HCT116 (cell line): ENCODE measurements around the gene ELOA. TPM values are rescaled to one million over a fixed set of nuclear protein-coding genes. Genes with fewer than 3 reads are reported as not detected.

Experiments
- ATAC-seq: fragments of 200-7000 bp; cut with Tn5 transposase; 2 replicates; pipeline ENCODE4 v1.9.1; 2020; ENCODE audit warnings: mild to moderate bottlenecking, moderate library complexity
- BruUV-seq: library from RNA; stranded (reverse); fragments of 400-500 nt; replicated peaks from 2 replicates; lab custom pipeline; 2021; lab: Mats Ljungman, UMichigan
- CTCF ChIA-PET: fragments of 300-600 bp; sonication (Branson Sonifier 250); formaldehyde crosslinking; loops from one replicate; lab custom pipeline; 2021; ENCODE audit warnings: antibody characterized with exemption; lab: Charles Lee
- POLR2A ChIA-PET: fragments of 300-600, 350-600 bp; sonication (Branson Sonifier 250); formaldehyde crosslinking; loops from one replicate; lab custom pipeline; 2021; ENCODE audit warnings: antibody characterized with exemption; lab: Charles Lee
- RAD21 ChIA-PET, 2 experiments: fragments of 300-600 bp; sonication (Branson Sonifier 250); formaldehyde crosslinking; loops; one replicate each; lab custom pipeline; 2023; ENCODE audit warnings: low total read pairs in 2 of 2; ENCODE audit not compliant: uncharacterized antibody in 2 of 2, unreplicated experiment in 2 of 2, low non-redundant PET in 1 of 2; lab: Charles Lee
- DNase-seq: peaks from one replicate; pipeline ENCODE4 v3.0.0-alpha.2; 2010; ENCODE audit warnings: low read depth, low spot score
- H2AFZ ChIP-seq: fragments of 200-600 bp; shearing (Covaris generic), sonication (generic); 2 replicates; pipeline ENCODE4 v1.6.1; 2017; ENCODE audit warnings: low read depth, mixed run types, mixed read lengths, antibody characterized with exemption, low read length; ENCODE audit not compliant: poor library complexity, severe bottlenecking
- H3K27ac ChIP-seq: 2 replicates; pipeline ENCODE4 v1.5.1; 2012; ENCODE audit warnings: low read depth, low read length
- H3K27me3 ChIP-seq: fragments of 200-600 bp; sonication (generic); 2 replicates; pipeline ENCODE4 v1.6.1; 2016; ENCODE audit warnings: mixed run types, low read length, mixed read lengths; ENCODE audit not compliant: insufficient read depth
- H3K36me3 ChIP-seq, 2 experiments: fragments of 200-500 bp in 1 of 2; fragments of 200-600 bp in 1 of 2; sonication (Bioruptor generic) in 1 of 2; sonication (generic) in 1 of 2; 2 replicates each; pipeline versions ENCODE4 v1.5.1 to v1.6.1; 2014 to 2016; ENCODE audit warnings: low read length in 2 of 2, inconsistent platforms in 1 of 2, mixed read lengths in 1 of 2, mixed run types in 1 of 2; ENCODE audit not compliant: insufficient read depth in 2 of 2, control insufficient read depth in 1 of 2
- H3K4me1 ChIP-seq, 2 experiments: fragments of 200-600 bp in 1 of 2; sonication (generic) in 1 of 2; 2 replicates each; pipeline versions ENCODE4 v1.5.1 to v1.6.1; 2012 to 2017; ENCODE audit warnings: low read length in 2 of 2, inconsistent platforms in 1 of 2, mild to moderate bottlenecking in 1 of 2, mixed read lengths in 1 of 2, mixed run types in 1 of 2, moderate library complexity in 1 of 2; ENCODE audit not compliant: insufficient read depth in 2 of 2, control insufficient read depth in 1 of 2
- H3K4me2 ChIP-seq: fragments of 200-600 bp; sonication (generic); 2 replicates; pipeline ENCODE4 v1.6.1; 2017; ENCODE audit warnings: mixed run types, low read length, mixed read lengths
- H3K4me3 ChIP-seq, 2 experiments: fragments of 200-600 bp in 1 of 2; sonication (generic) in 1 of 2; replicated peaks in 1 of 2; 2 replicates each; pipeline ENCODE4 v1.5.1; 2011 to 2016; ENCODE audit warnings: low read length in 2 of 2, control low read depth in 1 of 2, low read depth in 1 of 2, mild to moderate bottlenecking in 1 of 2, mixed read lengths in 1 of 2, mixed run types in 1 of 2
- H3K79me2 ChIP-seq: fragments of 200-600 bp; sonication (generic); 2 replicates; pipeline ENCODE4 v1.6.1; 2017; ENCODE audit warnings: mild to moderate bottlenecking, mixed run types, low read length, moderate library complexity, mixed read lengths; ENCODE audit not compliant: insufficient read depth
- H3K9ac ChIP-seq: fragments of 200-600 bp; sonication (generic); 2 replicates; pipeline ENCODE4 v1.6.1; 2016; ENCODE audit warnings: low read length, mixed read lengths
- H3K9me2 ChIP-seq: fragments of 200-600 bp; sonication (generic), shearing (Covaris generic); 2 replicates; pipeline ENCODE4 v1.6.1; 2017; ENCODE audit warnings: mixed run types, mild to moderate bottlenecking, moderate library complexity; ENCODE audit not compliant: insufficient read depth
- H3K9me3 ChIP-seq, 2 experiments: fragments of 200-500 bp in 1 of 2; fragments of 200-600 bp in 1 of 2; sonication (Bioruptor generic) in 1 of 2; sonication (generic) in 1 of 2; 2 replicates each; pipeline ENCODE4 v1.6.1; 2014 to 2017; ENCODE audit warnings: low read length in 2 of 2, mixed read lengths in 2 of 2, inconsistent platforms in 1 of 2, low read depth in 1 of 2, mild to moderate bottlenecking in 1 of 2, mixed run types in 1 of 2, moderate library complexity in 1 of 2; ENCODE audit not compliant: control insufficient read depth in 1 of 2, insufficient read depth in 1 of 2
- H4K20me1 ChIP-seq: fragments of 200-600 bp; sonication (generic), shearing (Covaris generic); 2 replicates; pipeline ENCODE4 v1.6.1; 2017; ENCODE audit warnings: mixed run types, mild to moderate bottlenecking, moderate library complexity; ENCODE audit not compliant: insufficient read depth
- CTCF ChIP-seq, 3 experiments: fragments of 200-600 bp in 1 of 3; sonication (generic) in 1 of 3; IDR thresholded peaks in 2 of 3; conservative IDR thresholded peaks in 1 of 3; 2 replicates each; pipeline ENCODE4 v1.5.1; 2012 to 2017; ENCODE audit warnings: low read depth in 2 of 3, low read length in 2 of 3, antibody characterized with exemption in 1 of 3, borderline replicate concordance in 1 of 3, control low read depth in 1 of 3, mild to moderate bottlenecking in 1 of 3, mixed read lengths in 1 of 3, mixed run types in 1 of 3, moderate library complexity in 1 of 3; ENCODE audit not compliant: insufficient read depth in 1 of 3
- ELF1 ChIP-seq: IDR thresholded peaks from 2 replicates; pipeline ENCODE4 v1.6.1; 2012; ENCODE audit warnings: low read depth, borderline replicate concordance
- EZH2 ChIP-seq: fragments of 200-600 bp; sonication (generic); IDR thresholded peaks from 2 replicates; pipeline ENCODE4 v1.6.1; 2017; ENCODE audit warnings: antibody characterized with exemption, mixed run types
- EZH2phosphoT487 ChIP-seq: fragments of 200-600 bp; IDR thresholded peaks from 2 replicates; pipeline ENCODE4 v1.6.1; 2018; ENCODE audit warnings: antibody characterized with exemption, borderline replicate concordance
- FOSL1 ChIP-seq: IDR thresholded peaks from 2 replicates; pipeline ENCODE4 v1.6.1; 2012; ENCODE audit warnings: low read depth
- POLR2A ChIP-seq: IDR thresholded peaks from 2 replicates; pipeline ENCODE4 v1.7.0; 2011; ENCODE audit warnings: borderline replicate concordance; ENCODE audit not compliant: insufficient read depth, insufficient read length; ENCODE audit errors: extremely low read depth
- POLR2AphosphoS5 ChIP-seq: IDR thresholded peaks from 2 replicates; pipeline ENCODE4 v1.6.1; 2011; ENCODE audit warnings: mild to moderate bottlenecking, low read depth, low read length, moderate library complexity
- TCF7L2 ChIP-seq: IDR thresholded peaks from 2 replicates; pipeline ENCODE4 v1.7.0; 2011; ENCODE audit warnings: borderline replicate concordance, inconsistent platforms; ENCODE audit not compliant: insufficient read depth, insufficient read length; ENCODE audit errors: extremely low read depth
- YY1 ChIP-seq: IDR thresholded peaks from 2 replicates; pipeline ENCODE4 v1.6.1; 2011; ENCODE audit warnings: low read length, low read depth, moderate library complexity, mild to moderate bottlenecking; ENCODE audit not compliant: insufficient replicate concordance; ENCODE audit errors: extremely low read depth
- ZBTB33 ChIP-seq: IDR thresholded peaks from 2 replicates; pipeline ENCODE4 v1.6.1; 2011; ENCODE audit warnings: mild to moderate bottlenecking, low read length, moderate library complexity; ENCODE audit not compliant: insufficient replicate concordance; ENCODE audit errors: extremely low read depth
- ZFX ChIP-seq: fragments of 450-650 bp; IDR thresholded peaks from 2 replicates; pipeline ENCODE4 v1.6.1; 2017
- intact Hi-C: fragments of 100-400 bp; cut with micrococcal nuclease; formaldehyde crosslinking; loops from 2 replicates; pipeline ENCODE4 v1.10.0; 2022
- total RNA-seq: library from RNA; stranded (reverse); gene quantifications from one replicate; pipeline ENCODE4 v1.2.1, GENCODE V29; 2021; ENCODE audit not compliant: unreplicated experiment

ELOA gene
- total RNA-seq, 1 experiment from 2014 or later: 39.3 TPM

- TF ChIP-seq FOSL1 (no peak), POLR2AphosphoS5 (peak; percentile 96), ELF1 (no peak), EZH2phosphoT487 (no peak), TCF7L2 (no peak)
Observed at GRCh38 chr1:23799570-23800399, 56.5 kb downstream of the ELOA start (continued).

GRCh38 chr1:23800400-23801337 is 57.4 kb downstream of the ELOA start, which contains the start of gene GALE:
Gene GALE (minus strand): TSS chr1:23800754. CDS start chr1:23799007, 1,747 bp downstream.
- Histone ChIP-seq H3K9me2 (no peaks in the 10 kb centered on the region), H2AFZ (no peak within 1 kb of the TSS), H3K9ac (peak within 1 kb of the TSS; percentile 87)
- RAD21 ChIA-PET: no interaction called here
- intact Hi-C loops: loop anchor here (1.0 kb wide), 1 partner anchor 22 kb away; the partner anchor contains the start of gene PITHD1
- POLR2A ChIA-PET: interaction anchor here (1.2 to 2.0 kb wide), 4 partner anchors 9 to 25 kb away, joined by 3 to 9 read pairs (median 4); partner anchors contain the start of genes HMGCL and LYPLA2
- TF ChIP-seq ZFX (peak; percentile 38; the same call in 1 of the 2 replicates), TCF7L2 (peak; percentile 84), POLR2AphosphoS5 (peak; percentile 85), FOSL1 (no peak), ZBTB33 (peak; percentile 88), EZH2 (no peak), POLR2A (peak; percentile 57), YY1 (peak; percentile 73), CTCF (IDR thresholded peaks at IDR 0.05 in 2 of 3, conservative IDR thresholded peaks at IDR 0.05 in 1 of 3; ENCODE audit: borderline replicate concordance in 1 of 3, insufficient read depth in 1 of 3, low read depth in 2 of 3, low read length in 2 of 3) (no peak)
- TF ChIP-seq, all 23 proteins: peak for 6
- BruUV-seq: no TSS peak
- no peaks in the 10 kb centered on the region for H4K20me1 ChIP-seq
- peak within 1 kb of the TSS; percentile 92 for H3K4me2 ChIP-seq
- H3K27ac ChIP-seq: peak within 1 kb of the TSS; percentile 93
- DNase-seq (peak; percentile 86), ATAC-seq (peak; percentile 71)
- H3K27me3 ChIP-seq: no peaks in the 10 kb centered on the region
- H3K4me1 ChIP-seq: peaks cover 10 to 35% of the 10 kb centered on the region in 2 experiments
- peak within 1 kb of the TSS; percentile 65 to 94 for H3K4me3 ChIP-seq
- CTCF ChIA-PET: interaction anchor here (0.6 to 2.7 kb wide), 3 partner anchors 10 to 116 kb away, joined by 3 to 15 read pairs (median 13); no protein-coding TSS in a partner anchor
- H3K9me3 ChIP-seq: no peaks in the 10 kb centered on the region
- peaks cover 22% of the 10 kb centered on the region; the same call in 1 of the 2 replicates for H3K79me2 ChIP-seq
- H3K36me3 ChIP-seq: peaks cover 12 to 21% of the 10 kb centered on the region in 2 experiments; a peak in 3 of 4 replicates
